BE2C (cell line): ENCODE measurements around the gene HEXA.

ENCODE experiments used
- DNase-seq: peaks from one replicate; pipeline ENCODE4 v3.0.0-alpha.2; 2020
- H3K27me3 ChIP-seq: fragments of 250-450 bp; sonication (Bioruptor Pico); 2 replicates; pipeline ENCODE4 v1.5.1; 2020; ENCODE audit warnings: mild to moderate bottlenecking
- H3K36me3 ChIP-seq: fragments of 250-450 bp; sonication (Bioruptor Pico); 2 replicates; pipeline ENCODE4 v1.5.1; 2020; ENCODE audit warnings: mild to moderate bottlenecking
- H3K4me1 ChIP-seq: fragments of 250-450 bp; sonication (Bioruptor Pico); 2 replicates; pipeline ENCODE4 v1.5.1; 2020
- H3K4me3 ChIP-seq: 2 replicates; pipeline ENCODE4 v1.5.1; 2011; ENCODE audit warnings: low read depth, low read length
- H3K9me3 ChIP-seq: fragments of 250-450 bp; sonication (Bioruptor Pico); 2 replicates; pipeline ENCODE4 v1.5.1; 2020
- TF ChIP-seq, protein P1 (sequence below): IDR thresholded peaks from 2 replicates; pipeline ENCODE4 v1.5.1; 2012; ENCODE audit warnings: mild to moderate bottlenecking, low read depth, low read length

The HEXA gene

DNA sequence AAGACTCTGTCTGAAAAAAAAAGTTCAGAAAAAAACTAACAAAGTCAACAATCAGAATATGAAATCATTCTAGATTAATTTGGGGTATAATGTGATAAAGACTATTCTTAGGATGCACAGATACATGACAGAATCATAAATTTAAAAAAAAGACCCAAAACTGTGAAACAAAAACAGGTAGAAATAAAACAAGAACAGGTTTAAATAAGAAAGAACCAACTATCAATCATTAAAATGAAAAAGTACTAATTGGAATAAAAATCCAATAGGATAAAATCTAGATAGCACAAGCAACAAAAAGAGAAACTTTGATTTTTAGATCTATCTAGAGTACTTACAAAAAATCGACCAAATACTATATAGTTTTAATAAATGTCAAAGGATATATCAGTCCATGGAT lies 35.7 kb upstream of the HEXA start:
- DNase-seq: no peak
- Histone ChIP-seq H3K9me3 (no peaks in the 10 kb centered on the region), H3K4me1 (no peaks in the 10 kb centered on the region), H3K4me3 (no peak overlapping the region), H3K36me3 (no peaks in the 10 kb centered on the region), H3K27me3 (peaks cover 46% of the 10 kb centered on the region)
- TF ChIP-seq, protein P1, sequence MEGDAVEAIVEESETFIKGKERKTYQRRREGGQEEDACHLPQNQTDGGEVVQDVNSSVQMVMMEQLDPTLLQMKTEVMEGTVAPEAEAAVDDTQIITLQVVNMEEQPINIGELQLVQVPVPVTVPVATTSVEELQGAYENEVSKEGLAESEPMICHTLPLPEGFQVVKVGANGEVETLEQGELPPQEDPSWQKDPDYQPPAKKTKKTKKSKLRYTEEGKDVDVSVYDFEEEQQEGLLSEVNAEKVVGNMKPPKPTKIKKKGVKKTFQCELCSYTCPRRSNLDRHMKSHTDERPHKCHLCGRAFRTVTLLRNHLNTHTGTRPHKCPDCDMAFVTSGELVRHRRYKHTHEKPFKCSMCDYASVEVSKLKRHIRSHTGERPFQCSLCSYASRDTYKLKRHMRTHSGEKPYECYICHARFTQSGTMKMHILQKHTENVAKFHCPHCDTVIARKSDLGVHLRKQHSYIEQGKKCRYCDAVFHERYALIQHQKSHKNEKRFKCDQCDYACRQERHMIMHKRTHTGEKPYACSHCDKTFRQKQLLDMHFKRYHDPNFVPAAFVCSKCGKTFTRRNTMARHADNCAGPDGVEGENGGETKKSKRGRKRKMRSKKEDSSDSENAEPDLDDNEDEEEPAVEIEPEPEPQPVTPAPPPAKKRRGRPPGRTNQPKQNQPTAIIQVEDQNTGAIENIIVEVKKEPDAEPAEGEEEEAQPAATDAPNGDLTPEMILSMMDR: no peak

DNA sequence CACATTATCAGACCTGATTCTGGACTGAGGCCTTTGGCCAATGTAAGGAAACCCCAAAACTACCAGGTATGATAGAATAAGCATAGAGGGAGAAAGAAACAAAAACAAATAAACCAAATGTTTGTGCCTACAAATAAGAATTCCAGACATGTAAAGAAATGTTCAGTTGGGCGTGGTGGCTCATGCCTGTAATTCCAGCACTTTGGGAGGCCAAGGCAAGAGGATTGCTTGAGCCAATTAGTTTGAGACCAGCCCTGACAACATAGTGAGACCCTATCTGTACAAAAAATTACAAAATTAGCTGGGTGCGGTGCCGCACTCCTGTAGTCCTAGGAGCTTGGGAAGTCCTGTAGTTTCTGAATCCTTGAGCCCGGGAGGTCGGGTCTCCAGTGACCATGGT lies 35.3 kb upstream of the HEXA start:
- H3K4me3 ChIP-seq: no peak overlapping the region
- no peaks in the 10 kb centered on the region for H3K4me1 ChIP-seq
- H3K9me3 ChIP-seq: no peaks in the 10 kb centered on the region
- TF ChIP-seq, protein P1: no peak
- peaks cover 46% of the 10 kb centered on the region for H3K27me3 ChIP-seq
- DNase-seq: no peak
- H3K36me3 ChIP-seq: no peaks in the 10 kb centered on the region

DNA sequence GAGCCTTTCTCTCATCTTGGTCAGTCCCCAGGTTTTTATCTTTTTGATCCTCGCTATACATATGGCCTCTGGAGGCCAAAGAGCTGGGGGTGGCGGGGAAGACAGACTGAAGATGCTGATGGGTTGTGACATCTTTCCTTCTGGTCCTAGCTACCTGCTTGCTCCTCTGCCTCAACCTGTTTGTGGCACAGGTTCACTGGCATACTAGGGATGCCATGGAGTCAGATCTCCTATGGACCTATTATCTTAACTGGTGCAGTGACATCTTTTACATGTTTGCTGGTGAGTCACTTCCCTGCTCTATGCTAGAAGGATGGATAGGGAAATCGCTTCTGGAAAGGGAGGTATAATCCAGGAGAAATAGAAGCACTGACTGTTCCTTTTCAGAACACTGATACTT lies 31.1 kb upstream of the HEXA start:
- no peaks in the 10 kb centered on the region for H3K36me3 ChIP-seq
- H3K4me1 ChIP-seq: no peaks in the 10 kb centered on the region
- no peaks in the 10 kb centered on the region for H3K9me3 ChIP-seq
- no peak overlapping the region for H3K4me3 ChIP-seq
- peaks cover 68% of the 10 kb centered on the region for H3K27me3 ChIP-seq
- no peak for DNase-seq
- TF ChIP-seq, protein P1: no peak

DNA sequence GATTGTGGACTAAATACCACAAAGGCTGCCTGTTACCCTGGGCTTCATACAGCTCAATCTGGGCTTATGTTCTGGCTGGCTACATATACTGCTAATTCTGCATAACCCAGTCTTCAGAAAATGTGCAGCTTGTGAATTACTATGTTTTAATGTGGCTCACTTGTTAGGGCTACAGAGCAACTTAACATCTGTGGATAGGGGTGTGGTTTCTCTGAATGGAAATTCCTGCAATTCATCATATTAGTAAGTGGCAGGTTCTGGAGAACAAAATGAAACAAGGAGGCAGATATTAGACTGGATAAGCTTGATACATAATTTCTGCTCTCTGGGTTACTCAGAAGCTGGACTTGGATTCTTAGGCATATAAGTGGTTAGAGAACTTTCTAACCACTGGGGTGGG lies 29.0 kb upstream of the HEXA start:
- no peak overlapping the region for H3K4me3 ChIP-seq
- TF ChIP-seq, protein P1: no peak
- no peaks in the 10 kb centered on the region; the same call in 1 of the 2 replicates for H3K4me1 ChIP-seq
- no peaks in the 10 kb centered on the region for H3K9me3 ChIP-seq
- H3K36me3 ChIP-seq: no peaks in the 10 kb centered on the region
- H3K27me3 ChIP-seq: peaks cover 71% of the 10 kb centered on the region
- DNase-seq: no peak

DNA sequence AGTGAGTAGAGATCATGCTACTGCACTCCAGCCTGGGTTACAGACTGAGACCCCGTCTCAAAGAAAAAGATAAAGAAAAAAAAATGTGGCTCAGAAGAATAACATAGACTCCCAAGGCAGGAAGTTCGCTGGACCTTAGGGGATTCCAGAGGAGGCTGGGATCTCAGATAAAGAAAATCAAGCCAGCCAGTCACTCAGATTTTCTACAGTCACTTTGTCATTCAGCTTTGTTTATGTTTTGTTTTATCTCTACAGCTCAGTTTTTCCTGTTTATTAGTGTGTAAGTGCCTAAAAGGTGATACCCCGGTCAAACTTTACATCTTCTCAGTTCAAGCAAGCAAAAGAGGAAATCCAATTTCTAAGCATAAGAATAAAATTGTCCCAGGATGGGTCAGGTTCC lies 28.5 kb upstream of the HEXA start:
- no peak for DNase-seq
- Histone ChIP-seq H3K4me1 (no peaks in the 10 kb centered on the region; the same call in 1 of the 2 replicates), H3K9me3 (no peaks in the 10 kb centered on the region), H3K4me3 (no peak overlapping the region), H3K36me3 (no peaks in the 10 kb centered on the region), H3K27me3 (peaks cover 71% of the 10 kb centered on the region)
- TF ChIP-seq, protein P1: no peak

DNA sequence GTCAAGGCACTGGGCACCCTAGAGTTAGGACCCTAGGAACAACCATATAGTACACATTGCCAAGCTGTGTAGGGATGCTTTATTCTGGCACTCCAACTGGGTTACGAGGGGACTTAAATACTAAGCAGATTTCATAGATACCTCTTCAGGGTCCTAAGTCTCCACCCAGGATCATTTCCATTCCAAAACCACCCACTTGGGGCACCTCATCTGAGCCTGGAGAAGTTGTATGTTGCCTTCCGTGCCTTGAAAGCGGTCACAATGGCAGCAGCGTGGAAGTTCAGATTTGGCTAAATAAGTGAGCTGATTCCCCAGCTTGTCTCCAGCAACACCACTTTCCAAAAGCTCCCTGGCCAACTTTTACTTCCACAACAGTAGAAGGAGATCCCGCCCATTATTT lies 26.9 kb upstream of the HEXA start:
- H3K36me3 ChIP-seq: no peaks in the 10 kb centered on the region
- H3K4me1 ChIP-seq: no peaks in the 10 kb centered on the region; the same call in 1 of the 2 replicates
- DNase-seq: no peak
- no peaks in the 10 kb centered on the region for H3K9me3 ChIP-seq
- no peak overlapping the region for H3K4me3 ChIP-seq
- H3K27me3 ChIP-seq: peaks cover 72% of the 10 kb centered on the region
- TF ChIP-seq, protein P1: no peak
